Activated CD8-positive, alpha-beta T cell treated with anti-CD3 and anti-CD28 coated beads for 36 hours (primary cell): Measurements from ENCODE around the gene SLC22A14. TPM values are rescaled to one million over a fixed set of nuclear protein-coding genes. Genes with fewer than 3 reads are reported as not detected.

Source experiments
- ATAC-seq: fragments of 200-7000 bp; cut with Tn5 transposase; one replicate; pipeline ENCODE4 v1.10.0; 2021; ENCODE audit warnings: mild to moderate bottlenecking, moderate library complexity
- CTCF ChIA-PET: fragments of 350-600 bp; sonication (Branson Sonifier 250); formaldehyde crosslinking; loops from one replicate; lab custom pipeline; 2021; ENCODE audit warnings: antibody characterized with exemption; lab: Charles Lee
- POLR2A ChIA-PET: fragments of 350-600 bp; sonication (Branson Sonifier 250); formaldehyde crosslinking; loops from one replicate; lab custom pipeline; 2021; ENCODE audit warnings: antibody characterized with exemption; lab: Charles Lee
- DNase-seq: peaks from one replicate; pipeline ENCODE4 v3.0.0-alpha.2; 2020
- H3K27ac Mint-ChIP-seq: one replicate; pipeline ENCODE4 v1.8.0; 2021; ENCODE audit warnings: mild to moderate bottlenecking, mixed read lengths
- H3K27me3 Mint-ChIP-seq: one replicate; pipeline ENCODE4 v1.8.0; 2021; ENCODE audit warnings: mixed read lengths
- H3K36me3 Mint-ChIP-seq: one replicate; pipeline ENCODE4 v1.8.0; 2021; ENCODE audit warnings: low read depth, mixed read lengths
- H3K4me1 Mint-ChIP-seq: one replicate; pipeline ENCODE4 v1.8.0; 2021; ENCODE audit warnings: low read depth, mixed read lengths
- H3K4me3 Mint-ChIP-seq: one replicate; pipeline ENCODE4 v1.8.0; 2021; ENCODE audit warnings: mild to moderate bottlenecking, moderate library complexity, mixed read lengths
- H3K9me3 Mint-ChIP-seq: one replicate; pipeline ENCODE4 v1.8.0; 2021; ENCODE audit warnings: mixed read lengths
- CTCF ChIP-seq: fragments of 200-600 bp; IDR thresholded peaks from one replicate; pipeline ENCODE4 v1.8.0; 2022; ENCODE audit warnings: antibody characterized with exemption, mild to moderate bottlenecking
- intact Hi-C: fragments of 100-400 bp; cut with micrococcal nuclease; formaldehyde crosslinking; loops from one replicate; pipeline ENCODE4 v1.10.0; 2022
- total RNA-seq, 2 experiments: library from RNA; stranded (reverse); gene quantifications; one replicate each; pipeline ENCODE4 v1.2.3, GENCODE V29; 2021

SLC22A14 gene
- total RNA-seq, 2 experiments from 2014 or later, result not detected

GRCh38 chr3:38364721-38365400 is 82.8 kb downstream of the SLC22A14 start:
- Mint-ChIP-seq H3K36me3 (peaks cover 32% of the 10 kb centered on the region), H3K27me3 (no peaks in the 10 kb centered on the region), H3K27ac (no peak overlapping the region), H3K4me3 (no peak overlapping the region), H3K9me3 (no peaks in the 10 kb centered on the region), H3K4me1 (peaks cover 9% of the 10 kb centered on the region)
- TF ChIP-seq CTCF, result no peak
- intact Hi-C loops, result no loop called here
- ChIA-PET POLR2A (no interaction called here), CTCF (interaction anchor here (0.9 to 1.7 kb wide), 2 partner anchors 18 to 115 kb away, joined by 4 to 5 read pairs; partner anchors contain the start of gene XYLB)
- no peak for DNase-seq
- no peak for ATAC-seq

- no peaks in the 10 kb centered on the region for H3K27me3 Mint-ChIP-seq
- H3K4me1 Mint-ChIP-seq, result peaks cover 9% of the 10 kb centered on the region
- no peaks in the 10 kb centered on the region for H3K9me3 Mint-ChIP-seq
- intact Hi-C loops, result no loop called here
- ChIA-PET CTCF (interaction anchor here (0.9 to 1.7 kb wide), 2 partner anchors 19 to 114 kb away, joined by 4 to 5 read pairs; partner anchors contain the start of gene XYLB), POLR2A (no interaction called here)
- ATAC-seq, result no peak
- H3K27ac Mint-ChIP-seq, result no peak overlapping the region
- H3K36me3 Mint-ChIP-seq, result peaks cover 36% of the 10 kb centered on the region
- H3K4me3 Mint-ChIP-seq, result no peak overlapping the region
- DNase-seq, result no peak
- TF ChIP-seq CTCF, result no peak
These were observed 83.5 kb downstream of the SLC22A14 start for GRCh38 chr3:38365469-38366062.

GRCh38 chr3:38366082-38366481 is 84.0 kb downstream of the SLC22A14 start:
- no peak for TF ChIP-seq CTCF
- ATAC-seq (no peak), DNase-seq (no peak)
- POLR2A ChIA-PET, result no interaction called here
- no peaks in the 10 kb centered on the region for H3K27me3 Mint-ChIP-seq
- H3K36me3 Mint-ChIP-seq, result peaks cover 36% of the 10 kb centered on the region
- intact Hi-C loops, result no loop called here
- no peak overlapping the region for H3K4me3 Mint-ChIP-seq
- no peaks in the 10 kb centered on the region for H3K9me3 Mint-ChIP-seq
- CTCF ChIA-PET, result interaction anchor here (0.9 to 1.7 kb wide), 2 partner anchors 19 to 114 kb away, joined by 4 to 5 read pairs; partner anchors contain the start of gene XYLB
- no peak overlapping the region for H3K27ac Mint-ChIP-seq
- H3K4me1 Mint-ChIP-seq, result peaks cover 9% of the 10 kb centered on the region

- Mint-ChIP-seq H3K27ac (no peak overlapping the region), H3K4me1 (peaks cover 10% of the 10 kb centered on the region), H3K36me3 (peaks cover 35% of the 10 kb centered on the region), H3K4me3 (no peak overlapping the region), H3K9me3 (no peaks in the 10 kb centered on the region), H3K27me3 (no peaks in the 10 kb centered on the region)
- ATAC-seq (no peak), DNase-seq (no peak)
- CTCF ChIA-PET, result interaction anchor here (1.3 kb wide), 1 partner anchor 113 kb away, joined by 3 read pairs; no protein-coding TSS in a partner anchor
- intact Hi-C loops, result no loop called here
- POLR2A ChIA-PET, result interaction anchor here (0.9 kb wide), 1 partner anchor 251 kb away, joined by 3 read pairs; no protein-coding TSS in a partner anchor
- TF ChIP-seq CTCF, result no peak
These were observed 85.7 kb downstream of the SLC22A14 start for GRCh38 chr3:38367779-38368178.

Other genes with a start within 250 kb of the SLC22A14 start
- gene DLEC1, start 243.1 kb upstream of the SLC22A14 start, total RNA-seq, result under 1 TPM; 0.20 to 0.36 TPM
- gene ACAA1, start 145.2 kb upstream of the SLC22A14 start, total RNA-seq, result 10 to 100 TPM; 70.1 to 72.0 TPM
- 10 to 100 TPM; 29.3 to 31.8 TPM for gene MYD88, start 143.6 kb upstream of the SLC22A14 start, total RNA-seq
- 10 to 100 TPM; 56.5 to 57.9 TPM for gene OXSR1, start 116.8 kb upstream of the SLC22A14 start, total RNA-seq
- under 1 TPM; 0.18 to 0.31 TPM for gene SLC22A13, start 16.5 kb upstream of the SLC22A14 start, total RNA-seq
- 1 to 10 TPM; 4.4 to 4.7 TPM for gene XYLB, start 64.5 kb downstream of the SLC22A14 start, total RNA-seq
- gene ACVR2B, start 171.6 kb downstream of the SLC22A14 start, total RNA-seq, result 1 to 10 TPM; 5.4 to 6.9 TPM
- gene EXOG, start 214.0 kb downstream of the SLC22A14 start, total RNA-seq, result 10 to 100 TPM; 16.8 to 17.7 TPM